Smooth muscle cell of the brain vasculature (primary cell): ENCODE measurements around the gene HPCAL1.

Source experiments
- DNase-seq: peaks from one replicate; pipeline ENCODE4 v3.0.0-alpha.2; 2012; ENCODE audit warnings: low read depth, low spot score

The HPCAL1 gene

DNA sequence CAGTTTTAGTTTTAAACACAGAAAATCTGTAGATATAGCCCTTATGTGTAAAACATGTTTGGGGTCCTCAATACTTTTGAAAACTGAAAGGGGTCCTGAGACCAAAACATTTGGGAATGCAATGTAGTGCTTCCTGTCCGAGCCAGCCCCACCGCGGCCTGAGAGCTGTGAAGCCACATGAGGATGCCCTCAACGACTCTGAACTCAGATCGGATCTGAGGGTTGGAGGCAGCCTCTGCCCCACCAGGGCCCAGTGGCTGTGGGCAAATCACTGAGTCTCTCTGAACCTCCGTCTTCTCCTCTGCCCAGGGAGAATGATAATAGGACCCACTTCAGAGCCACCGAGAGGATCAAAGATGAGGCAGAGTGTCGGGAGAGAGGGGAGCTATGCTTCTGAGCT is 33.4 kb upstream of the HPCAL1 start:
- no peak for DNase-seq

DNA sequence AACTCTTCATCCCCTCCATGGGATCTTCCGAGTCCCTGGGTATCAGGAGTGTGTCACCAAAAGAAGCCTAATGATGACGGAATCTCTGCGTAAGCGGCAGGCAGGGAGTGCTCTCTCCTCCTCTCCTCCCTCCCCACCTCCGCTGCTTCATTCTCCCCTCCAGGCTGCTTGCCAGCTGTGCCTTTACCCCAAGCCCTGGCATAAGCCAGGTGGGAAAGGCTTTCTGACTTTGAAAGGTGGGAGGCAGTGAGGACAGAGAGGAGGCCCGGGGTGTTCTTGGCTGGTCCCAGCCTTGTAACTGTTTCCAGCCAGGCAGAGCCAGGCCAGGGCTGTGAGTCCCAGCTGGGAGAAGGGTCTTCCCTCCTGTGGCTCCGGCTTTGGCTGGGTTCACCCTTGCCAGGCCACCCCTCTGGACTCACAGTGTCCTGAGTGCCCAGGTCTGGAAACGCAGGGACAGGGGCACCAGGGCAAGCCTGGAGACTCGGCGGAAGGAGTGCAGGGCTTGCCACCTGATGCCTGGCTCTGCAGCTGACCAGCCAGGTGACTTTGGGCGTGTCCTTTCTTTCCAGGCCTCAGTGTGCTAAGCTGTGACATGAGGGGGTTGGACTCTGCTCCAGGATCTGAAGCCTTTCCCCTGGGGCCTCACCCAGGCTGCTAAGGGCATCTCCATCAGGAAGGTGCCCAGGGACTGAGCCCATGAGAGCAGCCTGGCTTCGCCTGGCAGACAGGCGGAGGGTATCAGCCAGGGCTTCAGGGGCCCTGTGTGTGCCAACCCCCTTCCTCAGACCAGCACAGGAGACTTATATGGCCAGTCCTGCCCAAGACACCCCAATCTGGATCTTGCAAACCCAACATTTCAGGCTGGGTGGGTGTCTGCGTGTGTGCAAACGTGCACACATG is 32.7 kb upstream of the HPCAL1 start:
- DNase-seq = no peak

DNA sequence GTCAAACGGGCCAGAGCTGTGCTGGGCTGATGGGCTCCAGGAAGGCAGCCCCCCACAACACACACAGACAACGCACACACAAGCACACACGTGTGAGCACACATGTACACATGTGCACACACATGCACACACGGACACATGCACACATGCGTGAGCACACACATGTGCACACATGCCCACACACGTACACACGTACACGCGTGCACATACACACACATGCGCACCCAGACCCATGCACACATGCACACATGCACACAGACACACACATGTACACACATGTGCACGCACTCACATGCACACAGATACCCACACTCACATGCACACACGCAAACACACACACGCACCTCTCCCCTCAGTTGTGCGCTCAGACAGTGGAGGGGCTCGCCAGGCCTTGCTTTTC is 31.2 kb upstream of the HPCAL1 start:
- no peak for DNase-seq

DNA sequence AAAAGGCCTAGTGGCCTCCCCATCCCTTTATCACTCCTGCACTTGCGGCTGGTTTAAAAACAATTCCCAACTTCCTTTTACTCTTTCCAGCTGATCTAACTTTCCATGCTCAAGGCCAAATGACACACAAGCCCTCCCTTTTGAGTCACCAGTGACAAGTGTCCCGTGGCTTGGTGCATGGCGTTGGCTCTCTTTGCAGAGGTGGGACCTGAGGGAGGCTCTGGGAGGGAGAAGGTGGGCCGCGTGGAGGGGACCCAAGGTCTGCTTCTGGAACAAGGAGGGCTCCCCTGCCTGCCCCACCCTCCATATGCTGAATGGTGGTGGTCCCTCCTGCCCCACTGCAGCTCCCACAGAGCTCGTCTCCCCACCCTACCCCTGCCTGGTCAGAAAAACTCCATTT is 30.8 kb upstream of the HPCAL1 start:
- DNase-seq = no peak

DNA sequence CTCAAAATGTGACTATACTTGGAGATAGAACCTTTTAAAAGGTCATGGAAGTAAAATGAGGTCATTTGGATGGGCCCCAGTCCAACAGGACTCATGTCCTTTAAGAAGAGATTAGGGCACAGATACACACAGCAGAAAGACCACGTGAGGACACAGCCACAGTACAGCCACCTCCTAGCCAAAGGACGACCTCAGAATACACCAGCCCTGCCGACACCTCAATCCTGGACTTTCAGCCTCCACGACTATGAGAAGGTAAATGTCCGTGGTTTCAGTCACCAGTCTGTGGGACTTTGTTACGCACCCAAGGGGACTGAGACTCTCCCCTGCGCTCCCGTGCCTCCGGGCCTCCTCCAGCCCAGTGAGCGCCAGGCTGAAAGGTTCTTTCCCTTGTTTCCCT is 30.2 kb upstream of the HPCAL1 start:
- no peak for DNase-seq

DNA sequence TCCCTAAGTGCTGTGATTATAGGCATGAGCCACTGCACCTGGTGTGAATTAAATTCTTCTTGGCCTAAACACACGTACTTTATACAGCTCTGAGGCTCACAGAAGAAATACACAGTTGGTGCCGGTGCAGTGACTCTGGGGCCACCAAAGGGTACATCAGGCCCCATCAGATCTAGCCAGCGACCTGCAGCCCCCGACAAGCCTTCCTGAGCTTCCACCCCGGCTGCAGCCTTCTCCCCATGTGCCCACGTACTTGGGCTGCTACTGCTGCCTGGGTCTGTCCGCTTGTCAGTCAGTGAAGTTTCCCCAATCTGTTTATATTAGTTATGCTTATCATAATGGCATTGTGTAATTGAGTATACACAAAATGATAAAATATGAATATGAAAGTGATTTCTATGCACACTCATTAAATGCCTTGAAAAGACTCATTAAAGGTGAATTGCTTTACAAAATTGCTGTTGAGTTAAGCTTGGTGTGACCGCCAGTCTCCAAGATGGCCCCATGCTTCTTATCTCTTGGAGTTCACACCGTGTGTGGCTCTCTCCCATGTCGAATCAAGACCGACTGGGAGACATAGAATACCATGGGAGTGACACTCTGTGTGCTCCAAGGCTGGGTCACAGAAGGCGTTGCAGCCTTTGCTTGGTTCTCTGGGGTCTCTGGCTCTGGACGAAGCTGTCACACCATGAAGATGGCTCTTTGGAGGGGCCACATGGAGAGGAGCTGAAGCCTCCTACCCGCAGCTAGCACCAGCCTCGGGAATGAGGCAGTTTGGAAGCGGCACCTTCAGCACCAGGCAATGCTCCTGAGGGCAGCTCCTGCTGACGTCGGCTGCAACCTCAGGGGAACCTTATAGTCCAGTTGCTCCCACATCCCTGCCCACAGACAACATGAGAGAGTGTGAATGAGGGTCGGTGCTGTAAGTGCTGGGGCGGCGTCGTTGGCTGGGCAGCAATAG is 29.2 kb upstream of the HPCAL1 start:
- no peak for DNase-seq

DNA sequence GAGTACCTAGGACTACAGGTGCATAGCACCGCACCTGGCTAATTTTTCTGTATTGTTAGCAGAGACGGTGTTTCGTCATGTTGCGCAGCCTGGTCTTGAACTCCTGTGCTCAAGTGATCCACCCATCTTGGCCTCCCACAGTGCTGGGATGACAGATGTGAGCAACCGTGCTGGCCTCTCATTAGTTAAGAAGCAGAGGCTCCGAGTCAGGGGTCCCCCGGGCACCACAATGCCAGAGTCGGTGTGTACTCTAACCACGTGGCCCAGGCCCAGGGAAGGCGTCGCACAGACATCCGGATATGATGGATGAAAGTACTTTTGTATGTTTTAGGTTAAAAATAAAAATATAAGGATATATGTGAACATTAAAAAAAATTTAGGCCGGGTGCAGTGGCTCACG is 28.3 kb upstream of the HPCAL1 start:
- DNase-seq = no peak

DNA sequence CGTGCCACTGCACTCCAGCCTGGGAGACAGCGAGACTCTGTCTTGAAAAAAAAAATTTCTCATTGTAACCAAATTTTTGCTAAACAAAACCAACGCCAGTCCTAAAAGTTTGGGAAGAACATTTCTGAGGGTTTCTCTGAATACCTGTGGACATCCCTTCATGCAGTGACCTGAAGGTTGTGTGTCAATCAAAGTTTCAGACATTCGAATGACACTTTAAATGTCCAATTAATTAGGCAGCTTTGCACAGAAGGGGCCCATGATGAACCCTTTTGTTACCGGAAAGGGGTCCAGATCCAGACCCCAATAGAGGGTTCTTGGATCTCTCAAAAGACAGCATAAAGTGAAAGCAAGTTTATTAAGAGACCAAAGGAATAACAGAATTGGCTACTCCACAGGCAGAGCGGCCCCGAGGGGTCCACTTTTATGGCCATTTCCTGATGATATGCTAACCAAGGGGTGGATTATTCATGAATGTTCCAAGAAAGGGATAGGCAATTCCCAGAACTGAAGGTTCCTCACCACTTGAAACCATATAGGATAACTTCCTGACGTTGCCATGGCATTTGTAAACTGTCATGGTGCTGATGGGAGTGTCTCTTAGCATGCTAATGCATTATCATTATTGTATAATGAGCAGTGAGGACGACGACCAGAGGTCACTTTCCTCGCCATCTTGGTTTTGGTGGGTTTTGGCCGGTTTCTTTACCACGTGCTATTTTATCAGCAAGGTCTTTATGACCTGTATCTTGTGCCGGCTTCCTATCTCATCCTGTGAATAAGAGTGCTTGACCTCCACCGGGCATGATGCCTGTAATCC is 27.5 kb upstream of the HPCAL1 start:
- no peak for DNase-seq

DNA sequence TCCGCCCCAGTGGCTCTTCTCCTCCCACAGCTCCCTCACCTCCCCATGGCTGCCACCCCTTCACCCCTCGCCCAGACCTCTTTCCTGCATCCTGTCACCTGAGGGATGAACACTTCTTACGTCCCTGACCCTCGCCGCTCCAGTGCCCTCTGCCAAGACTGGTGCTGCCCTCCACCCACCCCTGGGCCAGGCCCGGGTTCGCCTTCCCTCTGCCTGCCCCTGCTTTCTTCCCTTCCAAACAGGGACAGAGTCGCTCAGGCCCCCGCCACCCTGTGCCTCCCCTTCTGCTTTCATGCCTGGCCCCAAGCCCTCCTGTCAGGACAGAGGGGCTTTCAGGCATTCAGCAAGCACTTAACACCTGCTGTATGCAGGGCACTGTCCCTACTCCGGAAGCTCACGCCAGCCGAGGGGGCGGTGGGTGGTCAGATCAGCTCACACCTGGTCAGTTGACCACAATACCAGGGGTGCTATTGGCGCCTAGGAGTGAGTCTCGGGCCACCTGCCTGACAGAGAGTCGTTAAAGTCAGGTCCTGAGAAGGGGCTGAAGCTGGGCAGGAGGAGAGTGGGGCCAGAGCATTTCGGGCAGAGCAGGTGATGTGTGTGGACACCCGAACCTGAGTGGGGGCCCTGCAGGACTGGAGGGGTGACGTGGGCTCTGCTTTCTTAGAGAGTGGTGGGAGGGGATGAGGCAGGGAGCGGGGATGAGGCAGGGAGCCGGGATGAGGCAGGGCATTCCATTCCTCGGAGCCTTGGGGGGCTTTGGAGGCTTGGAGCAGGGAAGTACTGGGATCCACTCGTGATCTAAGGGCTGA is 26.0 kb upstream of the HPCAL1 start:
- no peak for DNase-seq

DNA sequence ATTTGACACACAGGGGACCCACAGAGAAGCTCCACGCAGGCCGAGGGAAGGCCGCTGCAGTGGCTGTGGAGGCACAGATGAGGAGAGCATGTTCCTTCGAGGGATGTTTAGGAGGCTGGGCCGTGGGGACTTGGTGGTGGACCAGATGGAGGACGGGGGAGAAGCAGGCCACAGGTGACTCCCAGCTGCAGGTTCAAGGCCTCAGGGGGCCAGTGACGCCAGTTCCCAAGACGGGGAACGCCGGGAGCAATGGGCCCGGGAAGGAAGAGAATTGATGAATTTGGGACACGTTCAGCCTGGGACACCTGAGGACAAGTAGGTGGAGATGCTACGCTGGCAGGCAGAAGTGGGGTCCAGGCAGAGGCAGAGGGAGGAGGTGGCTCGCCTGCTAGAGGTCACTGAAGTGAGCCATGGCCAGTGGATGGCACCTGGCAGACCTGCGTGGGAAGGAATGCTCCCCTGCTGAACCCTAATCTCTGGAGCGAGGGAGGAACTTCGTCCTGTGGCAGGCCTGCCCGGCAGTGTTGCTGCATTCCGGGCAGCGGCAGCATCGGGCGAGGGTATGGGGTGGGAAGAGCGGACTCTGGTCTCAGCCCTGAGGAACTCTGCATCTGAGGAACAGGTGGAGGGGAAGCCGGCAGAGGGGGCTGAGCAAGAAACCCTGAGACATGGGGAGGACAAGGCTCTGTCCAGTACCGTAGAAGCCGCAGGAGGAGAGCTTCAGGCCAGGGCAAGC is 25.2 kb upstream of the HPCAL1 start:
- DNase-seq = no peak

DNA sequence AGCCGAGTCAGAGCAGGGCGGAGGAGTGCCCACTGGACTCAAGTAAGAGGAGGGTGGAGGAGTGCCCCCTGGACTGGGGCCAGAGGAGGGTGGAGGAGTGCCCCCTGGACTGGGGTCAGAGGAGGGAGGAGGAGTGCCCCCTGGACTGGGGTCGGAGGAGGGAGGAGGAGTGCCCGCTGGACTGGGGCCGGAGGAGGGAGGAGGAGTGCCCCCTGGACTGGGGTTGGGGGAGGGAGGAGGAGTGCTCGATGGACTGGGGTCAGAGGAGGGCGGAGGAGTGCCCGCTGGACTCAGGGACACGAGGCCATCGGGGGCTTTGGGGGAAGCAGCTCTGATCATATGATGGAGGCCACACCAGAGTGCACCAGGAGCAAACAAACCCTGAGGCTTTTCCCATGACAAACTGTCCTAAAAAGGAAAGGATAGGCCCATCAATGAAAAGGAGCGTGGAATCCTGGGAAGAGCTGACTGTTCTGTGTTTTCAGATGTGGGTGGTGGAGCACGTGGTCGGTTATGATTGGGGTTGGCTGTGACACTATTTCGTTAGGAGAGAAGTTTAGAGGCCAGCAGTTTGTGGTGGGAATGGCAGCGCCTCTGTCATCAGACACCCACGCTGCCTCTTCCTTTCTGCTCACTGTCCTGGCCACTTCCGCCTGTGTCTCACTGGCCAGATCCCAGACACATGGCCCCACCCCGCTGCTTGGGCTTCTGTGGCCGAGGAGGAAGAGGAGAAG is 24.5 kb upstream of the HPCAL1 start:
- DNase-seq = no peak

DNA sequence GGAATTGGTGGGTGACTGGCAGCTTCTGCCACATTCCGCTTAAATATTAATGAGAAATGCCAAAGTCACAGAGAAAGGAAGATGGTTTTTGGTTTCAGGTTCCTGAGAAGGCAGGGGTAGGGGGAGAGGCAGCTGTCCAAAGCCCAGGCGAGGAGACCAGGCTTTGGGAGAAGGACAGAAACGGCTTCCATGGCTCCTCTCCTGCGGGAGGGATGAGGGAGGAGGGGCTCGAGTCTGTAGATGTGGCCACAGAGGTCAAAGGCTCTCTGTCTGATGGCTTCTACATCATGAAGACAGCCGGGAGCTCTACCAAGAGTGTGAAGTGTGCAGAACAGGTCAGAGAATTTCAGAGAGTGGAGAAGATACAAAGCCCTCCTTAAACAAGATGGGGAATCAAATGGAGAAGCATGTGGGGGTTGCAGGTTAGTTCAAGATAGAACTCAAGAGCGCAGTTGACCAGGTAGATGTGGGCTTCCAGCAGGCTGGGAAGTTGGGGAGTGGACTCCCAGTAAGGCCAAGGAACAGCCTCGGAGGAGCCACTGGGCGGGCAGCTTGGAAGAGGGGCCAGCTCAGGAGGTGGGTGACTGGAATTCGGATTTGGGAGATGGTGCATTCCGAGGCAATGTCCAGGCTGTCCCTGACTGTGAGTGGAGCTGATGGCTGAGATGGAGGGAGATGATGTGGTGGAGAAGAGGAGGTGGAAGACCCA is 23.8 kb upstream of the HPCAL1 start:
- DNase-seq = no peak

DNA sequence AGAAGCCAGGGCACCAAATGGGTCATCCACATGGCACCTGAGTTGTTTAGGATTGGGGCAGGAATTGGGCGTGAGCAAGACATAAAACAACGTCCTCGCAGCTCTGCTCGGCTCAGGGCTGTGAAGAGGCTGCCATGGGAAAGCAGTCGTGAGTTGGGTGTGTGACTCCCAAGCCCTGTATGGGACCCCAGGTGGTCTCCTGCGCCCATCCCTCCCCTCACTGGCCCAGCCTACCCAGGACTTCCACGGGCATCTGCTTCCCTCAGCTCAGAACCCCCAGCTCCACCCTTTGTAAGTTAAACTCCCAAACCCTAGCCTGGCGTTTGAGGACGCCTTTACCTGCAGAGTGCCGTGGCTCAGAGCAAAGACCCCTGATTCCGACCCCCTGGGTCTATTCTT is 23.2 kb upstream of the HPCAL1 start:
- no peak for DNase-seq

DNA sequence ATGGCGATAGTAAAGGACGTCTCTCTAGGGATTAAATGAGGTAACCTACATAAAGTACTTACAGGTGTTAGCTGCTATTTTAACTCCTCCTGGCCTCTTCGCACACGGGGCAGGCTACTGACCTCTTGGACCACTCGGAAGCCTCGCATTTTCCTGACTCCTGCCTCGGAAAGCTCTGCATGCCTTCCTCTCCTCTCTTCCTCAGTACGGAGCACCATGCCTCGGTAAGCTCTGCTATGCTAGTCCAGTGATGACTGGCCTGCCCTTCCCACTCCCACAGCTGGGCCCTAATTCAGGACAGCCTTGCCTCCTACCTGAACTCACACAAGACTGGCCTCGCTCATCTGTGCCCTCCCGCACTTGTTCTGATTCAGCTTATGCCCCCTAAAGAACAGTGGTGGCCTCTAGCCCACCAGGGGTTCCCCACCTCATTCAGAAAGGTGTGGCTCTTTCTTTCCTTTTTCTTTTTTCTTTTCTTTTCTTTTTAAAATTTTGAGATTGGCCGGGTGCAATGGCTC is 22.7 kb upstream of the HPCAL1 start:
- no peak for DNase-seq

DNA sequence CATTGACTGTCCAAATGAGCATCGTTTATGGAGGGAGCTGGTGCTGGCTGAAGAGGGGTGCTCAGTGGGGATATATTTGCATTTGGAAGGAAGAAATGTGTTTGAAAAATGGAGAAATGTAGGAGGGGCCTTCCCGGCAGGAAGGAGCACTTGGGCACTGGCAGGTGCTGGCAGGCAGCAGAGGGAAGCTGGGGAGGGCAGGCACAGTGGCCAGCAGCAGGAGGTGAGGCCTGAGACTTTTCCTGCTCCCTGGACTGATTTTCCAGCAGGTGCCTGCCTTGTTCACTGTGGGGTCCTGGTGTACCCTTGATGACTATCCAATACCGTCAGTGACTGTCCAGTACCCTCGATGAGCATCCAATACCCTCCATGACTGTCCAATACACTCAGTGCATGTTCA is 20.8 kb upstream of the HPCAL1 start:
- no peak for DNase-seq

DNA sequence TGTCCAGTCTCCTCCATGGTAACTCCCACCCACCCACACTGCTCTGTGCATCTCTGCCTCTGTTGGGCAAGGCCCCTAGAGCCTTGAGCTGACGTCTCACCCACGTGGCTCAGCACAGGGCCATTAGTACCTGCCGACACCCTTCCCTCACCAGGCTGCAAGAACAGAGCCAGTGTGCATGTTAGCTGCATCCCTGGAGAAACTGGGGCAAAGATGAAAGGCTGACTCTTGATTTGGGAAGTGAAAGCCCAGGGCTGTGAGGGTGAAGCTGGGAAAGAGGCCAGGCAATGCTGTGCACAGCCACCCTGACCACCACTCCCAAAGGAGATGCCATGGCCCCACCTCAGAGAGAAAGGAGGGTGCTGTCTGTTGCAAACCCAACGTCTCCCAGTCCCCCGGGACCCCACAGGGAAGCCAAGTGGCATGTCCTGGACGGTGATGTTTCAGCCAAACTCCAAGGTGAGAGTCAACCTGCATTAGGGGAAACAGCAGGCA is 20.0 kb upstream of the HPCAL1 start:
- DNase-seq = no peak

DNA sequence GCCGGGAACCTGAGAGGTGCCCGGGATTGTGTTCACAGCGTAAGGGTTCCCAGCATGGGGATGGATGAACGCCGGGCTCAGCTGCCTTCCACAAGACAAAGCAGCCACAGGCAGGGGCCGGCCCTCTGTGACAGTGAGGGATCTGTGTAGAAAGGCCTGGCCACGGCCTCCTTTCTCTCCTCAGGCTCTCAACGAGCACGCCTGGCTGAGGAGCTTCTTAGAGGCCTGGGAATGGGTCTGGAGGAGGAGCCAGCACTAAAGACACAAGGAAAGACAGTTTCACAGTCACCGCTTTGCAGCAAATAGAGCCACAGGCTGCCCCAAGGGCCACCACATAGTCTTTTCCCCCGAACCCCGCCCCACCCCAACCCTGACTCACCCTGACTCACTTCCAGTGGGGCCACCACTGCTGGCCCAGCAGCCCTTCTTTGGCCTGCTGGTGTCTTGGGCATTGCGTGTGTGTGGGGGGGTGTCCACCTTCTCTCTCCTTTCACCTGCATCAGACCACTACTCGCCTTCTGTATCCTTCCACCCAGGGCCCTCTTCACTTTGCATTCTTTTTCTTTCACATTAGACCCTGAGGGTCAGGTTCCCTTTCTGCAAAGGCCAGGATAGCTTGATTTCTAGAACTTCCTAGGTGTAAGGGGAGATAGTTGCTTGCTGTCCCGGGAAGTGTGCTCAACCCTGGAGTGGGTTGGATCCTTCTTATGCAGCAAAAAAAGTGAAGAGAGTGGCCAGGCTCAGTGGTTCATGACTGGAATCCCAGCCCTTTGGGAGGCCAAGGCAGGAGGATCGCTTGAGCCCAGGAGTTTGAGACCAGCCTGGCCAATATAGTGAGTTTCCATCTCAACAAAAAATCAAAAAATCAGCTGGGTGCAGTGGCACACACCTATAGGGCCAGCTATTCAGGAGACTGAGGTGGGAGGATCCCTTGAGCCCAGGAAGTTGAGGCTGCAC is 19.3 kb upstream of the HPCAL1 start:
- no peak for DNase-seq
